WTC11 (cell line): ENCODE measurements around the gene RBM39. TPM values are rescaled to one million over a fixed set of nuclear protein-coding genes. Genes with fewer than 3 reads are reported as not detected.
A peak's percentile ranks its signal among the peaks of the same experiment; 100 is the strongest.

ENCODE experiments used
- ATAC-seq: fragments of 200-7000 bp; cut with Tn5 transposase; 2 replicates; pipeline ENCODE4 v1.10.0; 2021; ENCODE audit warnings: mild to moderate bottlenecking, moderate library complexity
- CTCF ChIA-PET: fragments of 300-600 bp; sonication (Branson Sonifier 250); formaldehyde crosslinking; loops from one replicate; lab custom pipeline; 2021; ENCODE audit warnings: antibody characterized with exemption; lab: Charles Lee
- POLR2A ChIA-PET: fragments of 350-600 bp; sonication (Branson Sonifier 250); formaldehyde crosslinking; loops from one replicate; lab custom pipeline; 2021; ENCODE audit warnings: antibody characterized with exemption; lab: Charles Lee
- DNase-seq: peaks from one replicate; pipeline ENCODE4 v3.0.0; 2021; ENCODE audit warnings: low spot score
- H3K27ac Mint-ChIP-seq: 2 replicates; pipeline ENCODE4 v1.8.0; 2021; ENCODE audit warnings: mixed read lengths
- H3K27me3 Mint-ChIP-seq: 2 replicates; pipeline ENCODE4 v1.8.0; 2021; ENCODE audit warnings: low read depth, mild to moderate bottlenecking, moderate library complexity, mixed read lengths
- H3K36me3 Mint-ChIP-seq: 2 replicates; pipeline ENCODE4 v1.8.0; 2021; ENCODE audit warnings: mixed read lengths
- H3K4me1 Mint-ChIP-seq: 2 replicates; pipeline ENCODE4 v1.8.0; 2022; ENCODE audit warnings: mixed read lengths
- H3K4me3 Mint-ChIP-seq: 2 replicates; pipeline ENCODE4 v1.8.0; 2021; ENCODE audit warnings: mild to moderate bottlenecking, moderate library complexity, mixed read lengths
- H3K9me3 Mint-ChIP-seq: 2 replicates; pipeline ENCODE4 v1.8.0; 2021; ENCODE audit warnings: mixed read lengths
- FOXK1 ChIP-seq: sonication (generic); formaldehyde crosslinking; IDR thresholded peaks from 2 replicates; pipeline ENCODE4 v1.8.0; 2022; ENCODE audit warnings: mild to moderate bottlenecking, moderate library complexity, missing genetic modification reagents
- FOXP1 ChIP-seq: sonication (generic); formaldehyde crosslinking; IDR thresholded peaks from 2 replicates; pipeline ENCODE4 v1.8.0; 2022; ENCODE audit warnings: missing genetic modification reagents, mild to moderate bottlenecking, moderate library complexity, borderline replicate concordance
- OVOL2 ChIP-seq: fragments of 250-450 bp; sonication (Bioruptor Pico); IDR thresholded peaks from 2 replicates; pipeline ENCODE4 v1.9.0; 2021; ENCODE audit warnings: mild to moderate bottlenecking, borderline replicate concordance
- RORB ChIP-seq: fragments of 250-450 bp; sonication (Bioruptor Pico); IDR thresholded peaks from 2 replicates; pipeline ENCODE4 v1.9.0; 2021; ENCODE audit warnings: mild to moderate bottlenecking
- TEAD1 ChIP-seq: sonication (generic); formaldehyde crosslinking; IDR thresholded peaks from 2 replicates; pipeline ENCODE4 v1.8.0; 2022; ENCODE audit warnings: mild to moderate bottlenecking, missing genetic modification reagents
- TP53 ChIP-seq: sonication (generic); formaldehyde crosslinking; IDR thresholded peaks from 2 replicates; pipeline ENCODE4 v1.8.1; 2023; ENCODE audit warnings: mild to moderate bottlenecking, missing genetic modification reagents
- USF2 ChIP-seq: sonication (generic); formaldehyde crosslinking; IDR thresholded peaks from 2 replicates; pipeline ENCODE4 v1.8.1; 2023; ENCODE audit warnings: mild to moderate bottlenecking, missing genetic modification reagents, moderate library complexity
- ZNF317 ChIP-seq: sonication (generic); formaldehyde crosslinking; IDR thresholded peaks from 2 replicates; pipeline ENCODE4 v1.8.1; 2023; ENCODE audit warnings: low read depth, mild to moderate bottlenecking, moderate library complexity, missing genetic modification reagents, borderline replicate concordance
- ZNF425 ChIP-seq: fragments of 250-450 bp; sonication (Bioruptor Pico); conservative IDR thresholded peaks from 2 replicates; pipeline ENCODE4 v1.9.0; 2021; ENCODE audit warnings: mild to moderate bottlenecking
- ZNF512 ChIP-seq: sonication (generic); formaldehyde crosslinking; IDR thresholded peaks from 2 replicates; pipeline ENCODE4 v1.8.1; 2022; ENCODE audit warnings: missing genetic modification reagents, borderline replicate concordance
- ZSCAN18 ChIP-seq: fragments of 250-450 bp; sonication (Bioruptor Pico); IDR thresholded peaks from 2 replicates; pipeline ENCODE4 v2.1.2; 2022; ENCODE audit warnings: mild to moderate bottlenecking, moderate library complexity
- total RNA-seq: library from RNA; stranded (reverse); gene quantifications from 3 replicates; pipeline ENCODE4 v1.2.3, GENCODE V29; 2021

The RBM39 gene
- total RNA-seq, 1 experiment from 2014 or later: 231 TPM

DNA sequence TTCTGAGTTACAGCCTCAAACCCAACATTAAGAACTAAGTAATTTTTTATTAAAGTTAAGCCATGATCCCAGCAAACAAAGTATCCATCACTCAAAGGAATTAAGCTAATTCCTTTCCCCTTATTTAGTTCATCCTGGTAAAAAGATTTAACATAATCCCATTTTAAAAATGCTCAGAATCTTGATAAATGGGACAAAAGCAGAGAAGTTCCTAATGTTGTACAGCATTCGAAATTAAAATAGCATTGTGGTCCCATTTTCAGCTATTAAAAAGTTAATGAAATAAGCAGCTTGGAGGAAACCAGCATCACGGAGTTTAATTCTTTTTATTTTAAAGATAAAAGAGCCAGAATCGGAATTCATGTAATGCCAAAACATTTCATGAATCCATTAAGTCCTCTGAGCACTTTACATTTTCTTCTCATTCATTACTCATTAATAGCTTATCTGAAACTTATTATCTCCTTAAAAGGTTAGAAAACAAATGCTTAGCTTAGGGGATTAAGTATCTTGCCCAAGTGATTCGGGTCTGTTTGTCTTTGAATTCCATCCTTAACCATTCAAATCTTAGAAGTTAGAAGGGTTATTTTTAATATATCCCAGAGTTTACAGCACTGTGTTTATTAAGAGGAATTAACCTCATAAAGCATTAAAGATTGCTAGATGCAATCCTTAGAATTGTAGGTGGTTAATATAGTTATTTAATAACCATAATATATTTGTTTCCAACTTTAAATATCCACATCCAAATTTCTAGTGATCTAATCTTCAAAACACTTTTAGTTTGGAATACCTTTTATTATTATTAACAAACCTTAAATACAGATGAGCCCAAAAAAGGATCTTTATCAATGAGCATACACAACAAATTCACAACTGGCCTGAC, 11.2 kb downstream of the RBM39 start:
- Mint-ChIP-seq H3K9me3 (no peaks in the 10 kb centered on the region), H3K4me1 (peaks cover 5% of the 10 kb centered on the region), H3K4me3 (no peak overlapping the region), H3K27ac (no peak overlapping the region), H3K36me3 (peaks cover 81% of the 10 kb centered on the region), H3K27me3 (no peaks in the 10 kb centered on the region)
- CTCF ChIA-PET: no interaction called here
- POLR2A ChIA-PET: interaction anchor here (0.7 kb wide), 1 partner anchor 11 kb away, joined by 3 read pairs; the partner anchor contains the start of gene RBM39
- TF ChIP-seq OVOL2 (CRISPR knock-in tag): no peak
- no peak for TF ChIP-seq FOXP1
- TF ChIP-seq ZNF512 (CRISPR knock-in tag): no peak
- no peak for TF ChIP-seq RORB (CRISPR knock-in tag)
- no peak for TF ChIP-seq ZSCAN18 (CRISPR knock-in tag)
- TF ChIP-seq FOXK1 (CRISPR knock-in tag): no peak
- no peak for TF ChIP-seq USF2 (CRISPR knock-in tag)
- TF ChIP-seq ZNF317 (CRISPR knock-in tag): no peak
- no peak for TF ChIP-seq TEAD1 (CRISPR knock-in tag)
- no peak for ATAC-seq
- no peak for DNase-seq

GRCh38 chr20:35729836-35730582, 12.1 kb downstream of the RBM39 start:
- no peak overlapping the region for H3K4me3 Mint-ChIP-seq
- peaks cover 82% of the 10 kb centered on the region for H3K36me3 Mint-ChIP-seq

More at GRCh38 chr20:35729836-35730582, 12.1 kb downstream of the RBM39 start:
- no peaks in the 10 kb centered on the region for H3K9me3 Mint-ChIP-seq
- peaks cover 2% of the 10 kb centered on the region; the same call in 1 of the 2 replicates for H3K4me1 Mint-ChIP-seq
- H3K27me3 Mint-ChIP-seq: no peaks in the 10 kb centered on the region
- POLR2A ChIA-PET: interaction anchor here (0.7 kb wide), 1 partner anchor 12 kb away, joined by 3 read pairs; the partner anchor contains the start of gene RBM39
- CTCF ChIA-PET: no interaction called here
- H3K27ac Mint-ChIP-seq: 0 out of 2 replicates have a peak overlapping the region, but pooled peaks have one; percentile 16
- ATAC-seq: no peak
- no peak for DNase-seq
- TF ChIP-seq TP53 (CRISPR knock-in tag): no peak
- peak; percentile 32; the same call in 1 of the 2 replicates for TF ChIP-seq ZNF425 (CRISPR knock-in tag)
